H1 (cell line): ENCODE results near the gene MPIG6B.

ENCODE experiments used
- CTCF ChIP-seq, 3 experiments: IDR thresholded peaks; 1 replicate in 2 of 3; 2 replicates in 1 of 3; pipeline versions ENCODE4 v1.5.1 to v1.6.1; 2011; ENCODE audit warnings: low read length in 3 of 3, mild to moderate bottlenecking in 3 of 3, inconsistent platforms in 2 of 3, low read depth in 1 of 3, moderate library complexity in 1 of 3; ENCODE audit not compliant: insufficient read depth in 1 of 3; ENCODE audit errors: control extremely low read depth in 1 of 3
- E2F6 ChIP-seq: IDR thresholded peaks from 2 replicates; pipeline ENCODE4 v1.6.1; 2012; ENCODE audit warnings: inconsistent platforms
- EGR1 ChIP-seq: IDR thresholded peaks from 2 replicates; pipeline ENCODE4 v1.6.1; 2011; ENCODE audit warnings: low read depth, low read length, borderline replicate concordance
- FOSL1 ChIP-seq: IDR thresholded peaks from 2 replicates; pipeline ENCODE4 v1.6.1; 2011; ENCODE audit warnings: mild to moderate bottlenecking, low read depth, low read length, moderate library complexity; ENCODE audit not compliant: insufficient read depth
- GABPA ChIP-seq: IDR thresholded peaks from 2 replicates; pipeline ENCODE4 v1.6.1; 2011; ENCODE audit warnings: mild to moderate bottlenecking, low read length, moderate library complexity, borderline replicate concordance; ENCODE audit not compliant: insufficient read depth
- HDAC6 ChIP-seq: IDR thresholded peaks from one replicate; pipeline ENCODE4 v1.7.1; 2012; ENCODE audit warnings: low read depth, mild to moderate bottlenecking, inconsistent platforms, low read length, moderate library complexity
- POLR2AphosphoS5 ChIP-seq: IDR thresholded peaks from 2 replicates; pipeline ENCODE4 v1.6.1; 2011; ENCODE audit warnings: low read depth, low read length
- SP1 ChIP-seq: IDR thresholded peaks from 2 replicates; pipeline ENCODE4 v1.6.1; 2011; ENCODE audit warnings: low read depth, low read length
- TAF1 ChIP-seq: IDR thresholded peaks from 2 replicates; pipeline ENCODE4 v1.6.1; 2011; ENCODE audit warnings: mild to moderate bottlenecking, low read depth, low read length
- USF2 ChIP-seq: IDR thresholded peaks from 2 replicates; pipeline ENCODE4 v1.6.1; 2011; ENCODE audit warnings: low read length, improper control_type of control experiment

- TF ChIP-seq E2F6 (no peak), CTCF (IDR thresholded peaks at IDR 0.05; ENCODE audit: control extremely low read depth in 1 of 3, insufficient read depth in 1 of 3, low read depth in 1 of 3, low read length in 3 of 3) (no peak), POLR2AphosphoS5 (no peak), FOSL1 (no peak), TAF1 (no peak), USF2 (no peak), SP1 (no peak), HDAC6 (no peak), GABPA (no peak), EGR1 (no peak)
These were observed 11.9 kb upstream of the MPIG6B start for GRCh38 chr6:31711233-31711632.
